Measurements from ENCODE around the gene ALDH1L1. TPM values are rescaled to one million over a fixed set of nuclear protein-coding genes. Genes with fewer than 3 reads are reported as not detected.
A peak's percentile ranks its signal among the peaks of the same experiment; 100 is the strongest.

Gene ALDH1L1
- total and polyA plus RNA-seq, 5 donors, result 7.5 to 16.3 (median 11.0) TPM

DNA sequence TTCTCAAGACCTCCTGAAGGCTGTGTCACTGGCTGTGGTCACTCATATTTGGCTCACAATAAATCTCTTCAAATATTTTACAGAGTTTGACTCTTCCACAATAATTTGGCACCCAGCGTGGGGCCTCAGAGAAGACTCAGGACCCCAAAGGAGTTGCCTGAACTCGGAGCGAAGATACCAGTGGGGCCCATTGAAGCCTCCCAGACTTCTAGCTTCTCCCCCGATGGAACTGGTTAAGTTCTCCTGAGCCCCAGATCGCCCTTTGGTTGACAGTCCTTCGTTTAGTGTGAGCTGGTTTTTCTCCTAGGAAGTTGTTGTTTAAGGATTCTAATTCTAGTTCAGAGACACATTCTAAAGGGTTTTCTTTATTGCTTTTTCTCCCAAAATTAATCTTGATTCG is 95.1 kb downstream of the ALDH1L1 start:
- no peak overlapping the region for H3K4me3 ChIP-seq (ENCODE audit: low read length)
- ATAC-seq (no peak), DNase-seq (no peak)
- no peaks in the 10 kb centered on the region for H3K27me3 ChIP-seq (ENCODE audit: control insufficient read depth, insufficient read depth)
- H3K27ac ChIP-seq (ENCODE audit: low read length), result no peak overlapping the region
- WGBS, result 95% methylated on average over 7 of the region's 7 CpGs
- intact Hi-C loops (cut with DNase I), result no loop called here
- no peaks in the 10 kb centered on the region for H3K9me3 ChIP-seq (ENCODE audit: control insufficient read depth, low read length)
- H3K4me1 ChIP-seq (ENCODE audit: control insufficient read depth, insufficient read depth, low read length), result no peaks in the 10 kb centered on the region

DNA sequence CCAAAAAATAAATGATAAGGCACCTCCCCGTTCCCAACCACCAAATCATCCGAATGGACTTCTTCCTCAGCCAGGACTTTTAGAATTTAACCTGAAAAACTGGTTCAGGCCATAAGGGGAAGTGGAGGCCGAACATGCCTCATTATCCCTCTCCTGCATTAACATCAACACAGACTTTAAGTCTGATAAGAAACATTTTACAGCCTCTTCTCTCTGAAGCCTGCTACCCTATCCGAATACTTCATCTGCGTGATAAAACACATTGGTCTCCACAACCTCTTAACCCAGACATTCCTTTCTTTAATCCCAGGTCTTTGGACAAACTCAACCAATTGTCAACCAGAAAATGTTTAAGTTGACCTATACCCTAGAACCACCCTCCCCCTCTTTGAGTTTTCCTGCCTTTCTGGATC is 95.6 kb downstream of the ALDH1L1 start:
- H3K4me1 ChIP-seq (ENCODE audit: control insufficient read depth, insufficient read depth, low read length), result no peaks in the 10 kb centered on the region
- peak overlapping the region; percentile 89 for H3K4me3 ChIP-seq (ENCODE audit: low read length)
- no peak for DNase-seq
- no peak for ATAC-seq
- intact Hi-C loops (cut with DNase I), result loop anchor here in 1 of 4 donors (5.0 kb wide), 1 partner anchor 92 kb away; no protein-coding TSS in a partner anchor
- H3K9me3 ChIP-seq (ENCODE audit: control insufficient read depth, low read length), result no peaks in the 10 kb centered on the region
- no peaks in the 10 kb centered on the region for H3K27me3 ChIP-seq (ENCODE audit: control insufficient read depth, insufficient read depth)
- WGBS, result 67% methylated on average over 5 of the region's 5 CpGs
- no peak overlapping the region for H3K27ac ChIP-seq (ENCODE audit: low read length)

DNA sequence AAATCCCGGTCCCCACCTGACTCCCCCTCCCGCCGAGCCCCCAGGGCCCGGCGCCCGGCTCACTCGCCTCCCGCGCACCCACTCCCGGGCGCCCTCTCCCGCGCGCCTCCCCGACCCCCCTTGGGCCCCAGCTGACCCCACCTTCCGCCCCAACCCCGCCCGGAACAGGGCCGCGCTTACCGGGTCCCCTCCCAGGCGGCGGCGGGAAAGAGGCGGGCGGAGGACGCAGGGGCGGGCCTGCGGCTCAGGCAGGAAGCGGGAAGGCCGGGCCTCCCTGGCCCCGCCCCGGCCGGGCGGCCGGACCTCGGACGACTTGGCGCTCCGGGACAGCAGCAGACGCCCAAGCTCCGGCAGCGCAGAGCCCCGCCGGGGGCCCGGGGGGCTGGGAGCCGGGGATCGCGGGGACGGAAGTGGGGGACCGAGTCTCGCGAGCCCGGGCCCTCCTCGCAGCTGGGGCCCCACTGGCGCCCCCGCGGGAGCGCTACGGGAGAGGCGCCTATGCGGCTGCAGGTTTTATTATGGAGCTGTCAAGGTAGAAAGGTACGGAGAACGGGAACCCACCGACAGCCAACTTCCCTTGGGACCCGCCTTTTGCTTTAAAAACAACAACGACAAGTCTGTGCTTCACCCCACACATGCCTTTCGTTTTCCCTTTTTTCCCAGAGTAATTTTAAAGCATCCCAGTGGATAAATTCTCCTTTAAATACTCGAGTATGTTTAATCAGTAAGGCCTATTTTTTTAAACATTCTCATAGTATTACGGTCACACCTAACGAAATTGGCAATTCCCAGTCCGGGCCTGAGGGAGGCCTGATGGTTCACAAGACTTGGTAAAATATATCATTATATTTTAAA is 96.2 kb downstream of the ALDH1L1 start, which contains the start of gene SLC41A3:
Gene SLC41A3, minus strand, starts transcription at position 212 of the 855 bp plus-strand sequence. CDS start 15,905 bp downstream, outside the sequence.
- WGBS, result under 1% methylated on average over 72 of the region's 72 CpGs
- Histone ChIP-seq H3K9me3 (ENCODE audit: control insufficient read depth, low read length) (no peaks in the 10 kb centered on the region), H3K4me1 (ENCODE audit: control insufficient read depth, insufficient read depth, low read length) (no peaks in the 10 kb centered on the region), H3K27ac (ENCODE audit: low read length) (peak within 1 kb of the TSS; percentile 38), H3K4me3 (ENCODE audit: low read length) (peak within 1 kb of the TSS; percentile 89), H3K27me3 (ENCODE audit: control insufficient read depth, insufficient read depth) (no peaks in the 10 kb centered on the region)
- DNase-seq (peak; percentile 93 to 97 (median 97)), ATAC-seq (peak; percentile 99)
- intact Hi-C loops (cut with DNase I), result loop anchor here in 1 of 4 donors (5.0 kb wide), 1 partner anchor 92 kb away; no protein-coding TSS in a partner anchor

DNA sequence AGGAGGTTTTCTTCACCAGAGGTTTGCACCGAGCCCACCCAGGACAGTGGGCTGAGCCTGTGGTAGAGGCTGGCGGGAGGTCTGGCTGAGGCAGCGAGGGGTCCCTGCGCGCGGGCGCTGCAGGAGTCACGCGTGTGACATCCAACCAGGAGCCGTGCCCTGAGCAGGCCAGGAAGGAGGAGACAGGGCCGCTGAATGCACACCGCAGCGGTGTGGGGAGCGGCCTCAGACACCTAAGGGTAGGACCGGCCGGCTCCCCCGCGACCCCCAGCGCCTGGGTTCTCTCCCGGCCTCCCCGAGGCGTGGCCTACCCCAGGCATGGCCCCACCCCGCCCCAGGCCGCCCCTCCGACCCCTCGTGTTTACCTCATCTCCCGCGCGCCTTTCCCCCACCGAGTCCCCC is 96.9 kb downstream of the ALDH1L1 start:
- Histone ChIP-seq H3K9me3 (ENCODE audit: control insufficient read depth, low read length) (no peaks in the 10 kb centered on the region), H3K4me3 (ENCODE audit: low read length) (peak overlapping the region; percentile 89), H3K27me3 (ENCODE audit: control insufficient read depth, insufficient read depth) (no peaks in the 10 kb centered on the region), H3K27ac (ENCODE audit: low read length) (peak overlapping the region; percentile 4), H3K4me1 (ENCODE audit: control insufficient read depth, insufficient read depth, low read length) (no peaks in the 10 kb centered on the region)
- WGBS, result under 1% methylated on average over 30 of the region's 30 CpGs
- DNase-seq, result peak in 2 of 3 donors; percentile 56 to 83
- peak; percentile 73 to 79 for ATAC-seq
- intact Hi-C loops (cut with DNase I), result loop anchor here in 1 of 4 donors (5.0 kb wide), 1 partner anchor 91 kb away; no protein-coding TSS in a partner anchor

DNA sequence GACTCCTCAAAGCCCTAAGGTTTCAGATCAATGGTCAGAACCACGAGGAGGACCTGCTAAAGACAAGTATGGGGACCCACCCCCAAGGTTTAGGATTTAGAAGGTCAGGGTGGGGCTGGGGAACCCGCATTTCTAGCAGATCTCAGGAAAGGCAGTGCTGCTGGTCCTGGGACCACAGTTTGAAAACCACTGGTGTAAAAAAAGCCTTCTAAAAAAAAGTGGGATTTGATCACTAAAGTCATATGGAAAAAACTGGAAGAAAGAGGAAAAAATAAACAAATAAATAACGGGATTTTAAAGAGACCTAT is 97.3 kb downstream of the ALDH1L1 start:
- intact Hi-C loops (cut with DNase I), result loop anchor here in 1 of 4 donors (5.0 kb wide), 1 partner anchor 91 kb away; no protein-coding TSS in a partner anchor
- WGBS, result 39% methylated on average over 3 of the region's 3 CpGs
- no peak for DNase-seq
- no peak overlapping the region for H3K27ac ChIP-seq (ENCODE audit: low read length)
- H3K9me3 ChIP-seq (ENCODE audit: control insufficient read depth, low read length), result no peaks in the 10 kb centered on the region
- peak overlapping the region; percentile 89 for H3K4me3 ChIP-seq (ENCODE audit: low read length)
- no peak for ATAC-seq
- no peaks in the 10 kb centered on the region for H3K27me3 ChIP-seq (ENCODE audit: control insufficient read depth, insufficient read depth)
- no peaks in the 10 kb centered on the region for H3K4me1 ChIP-seq (ENCODE audit: control insufficient read depth, insufficient read depth, low read length)

DNA sequence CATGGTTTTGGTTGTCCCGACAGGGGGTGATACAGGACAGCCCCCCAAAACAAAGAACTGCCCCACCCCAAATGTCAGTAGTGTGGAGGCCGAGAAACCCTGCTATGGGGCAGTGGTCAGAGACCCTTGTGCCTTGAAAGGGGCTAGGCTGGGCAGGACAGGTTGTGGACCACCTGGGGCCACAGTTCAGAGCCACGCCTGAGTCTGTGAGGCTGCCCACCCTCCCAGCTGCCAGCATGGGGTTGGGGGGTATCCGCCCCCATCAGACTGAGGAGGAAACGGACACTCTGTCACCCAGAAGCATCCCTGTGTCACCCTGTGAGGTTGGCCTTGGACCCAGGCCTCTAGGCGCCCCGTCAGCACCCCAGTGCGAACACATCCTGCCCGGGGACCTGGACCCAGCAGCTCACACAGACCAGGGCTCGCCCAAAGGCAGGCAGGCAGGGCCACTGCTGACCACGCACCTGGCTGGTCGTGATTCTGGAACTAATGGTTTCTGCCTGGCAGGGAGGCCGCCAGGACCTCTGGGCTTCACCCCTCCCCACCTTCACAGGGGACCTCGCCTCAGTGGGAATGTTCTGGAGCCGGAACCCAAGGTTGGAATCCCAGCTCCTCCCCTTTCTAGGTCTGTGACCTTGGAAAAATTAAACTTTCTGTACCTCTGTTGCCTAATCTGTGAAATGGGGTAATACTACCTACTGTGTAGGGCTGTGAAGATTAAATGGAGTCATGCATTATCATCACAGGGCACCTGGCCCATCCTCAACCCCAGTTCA is 97.8 kb downstream of the ALDH1L1 start:
- H3K27ac ChIP-seq (ENCODE audit: low read length), result no peak overlapping the region
- WGBS, result 94% methylated on average over 15 of the region's 15 CpGs
- H3K4me3 ChIP-seq (ENCODE audit: low read length), result no peak overlapping the region
- no peaks in the 10 kb centered on the region for H3K9me3 ChIP-seq (ENCODE audit: control insufficient read depth, low read length)
- intact Hi-C loops (cut with DNase I), result loop anchor here in 1 of 4 donors (5.0 kb wide), 1 partner anchor 90 kb away; no protein-coding TSS in a partner anchor
- H3K4me1 ChIP-seq (ENCODE audit: control insufficient read depth, insufficient read depth, low read length), result no peaks in the 10 kb centered on the region
- no peak for ATAC-seq
- peak in 1 of 3 donors; percentile 52 for DNase-seq
- H3K27me3 ChIP-seq (ENCODE audit: control insufficient read depth, insufficient read depth), result no peaks in the 10 kb centered on the region

DNA sequence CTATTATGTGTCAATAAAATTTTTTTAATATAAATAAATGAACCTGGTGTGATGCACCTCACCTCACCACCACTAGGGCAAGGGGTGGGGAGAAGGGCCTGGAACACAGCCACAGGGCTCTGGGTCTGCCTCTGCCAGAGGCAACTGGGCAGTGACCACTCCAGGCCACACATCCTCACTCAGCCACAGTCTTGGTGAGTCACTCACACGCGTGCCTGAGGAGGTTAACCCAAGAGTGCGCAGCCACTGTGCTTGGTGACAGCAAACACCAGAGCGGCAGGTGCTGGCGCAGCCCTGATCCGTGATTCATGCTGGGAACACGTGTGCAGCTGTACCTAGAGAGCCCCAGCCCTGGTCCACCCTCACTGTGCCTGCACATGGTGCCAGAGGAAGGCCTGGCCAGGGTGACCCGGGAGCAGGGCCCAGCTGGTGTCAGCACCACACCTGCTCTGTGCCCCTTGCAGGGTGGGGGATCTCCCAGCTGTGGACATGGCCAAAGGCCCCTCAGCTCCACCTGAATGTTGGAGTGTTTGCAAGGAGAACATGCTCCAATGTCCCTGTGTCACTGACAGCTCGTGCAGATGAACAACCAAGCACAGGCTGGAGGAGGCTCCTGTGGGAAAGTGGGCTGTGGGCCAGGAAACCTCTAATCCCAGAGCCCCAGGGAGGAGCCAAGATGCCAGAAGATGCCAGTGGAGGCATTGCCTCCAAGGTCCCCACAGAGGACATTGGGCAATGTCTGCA is 98.6 kb downstream of the ALDH1L1 start:
- Histone ChIP-seq H3K27me3 (ENCODE audit: control insufficient read depth, insufficient read depth) (no peaks in the 10 kb centered on the region), H3K4me1 (ENCODE audit: control insufficient read depth, insufficient read depth, low read length) (no peaks in the 10 kb centered on the region), H3K4me3 (ENCODE audit: low read length) (no peak overlapping the region), H3K9me3 (ENCODE audit: control insufficient read depth, low read length) (no peaks in the 10 kb centered on the region), H3K27ac (ENCODE audit: low read length) (no peak overlapping the region)
- intact Hi-C loops (cut with DNase I), result loop anchor here in 1 of 4 donors (5.0 kb wide), 1 partner anchor 89 kb away; no protein-coding TSS in a partner anchor
- ATAC-seq, result no peak
- 80% methylated on average over 9 of the region's 9 CpGs for WGBS
- peak in 2 of 3 donors; percentile 55 to 66 for DNase-seq

DNA sequence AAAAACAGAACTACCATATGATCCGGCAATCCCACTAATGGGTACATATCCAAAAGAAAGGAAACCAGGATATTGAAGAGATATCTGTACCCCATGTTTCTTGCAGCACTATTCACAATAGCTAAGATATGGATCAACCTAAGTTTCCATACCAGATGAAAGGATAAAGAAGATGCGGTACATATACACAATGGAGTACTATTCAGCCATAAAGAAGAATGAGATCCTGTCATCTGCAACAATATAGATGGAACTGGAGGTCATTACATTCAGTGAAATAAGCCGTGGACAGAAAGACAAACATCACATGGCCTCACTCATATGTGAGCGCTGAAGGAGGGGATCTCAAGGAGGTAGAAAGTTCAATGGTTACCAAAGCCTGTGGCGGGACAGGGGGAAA is 99.4 kb downstream of the ALDH1L1 start:
- no peak for ATAC-seq
- 98% methylated on average over 5 of the region's 5 CpGs for WGBS
- H3K27me3 ChIP-seq (ENCODE audit: control insufficient read depth, insufficient read depth), result no peaks in the 10 kb centered on the region
- no peaks in the 10 kb centered on the region for H3K4me1 ChIP-seq (ENCODE audit: control insufficient read depth, insufficient read depth, low read length)
- no peak for DNase-seq
- no peaks in the 10 kb centered on the region for H3K9me3 ChIP-seq (ENCODE audit: control insufficient read depth, low read length)
- H3K27ac ChIP-seq (ENCODE audit: low read length), result no peak overlapping the region
- no peak overlapping the region for H3K4me3 ChIP-seq (ENCODE audit: low read length)
- intact Hi-C loops (cut with DNase I), result loop anchor here in 1 of 4 donors (5.0 kb wide), 1 partner anchor 89 kb away; no protein-coding TSS in a partner anchor

DNA sequence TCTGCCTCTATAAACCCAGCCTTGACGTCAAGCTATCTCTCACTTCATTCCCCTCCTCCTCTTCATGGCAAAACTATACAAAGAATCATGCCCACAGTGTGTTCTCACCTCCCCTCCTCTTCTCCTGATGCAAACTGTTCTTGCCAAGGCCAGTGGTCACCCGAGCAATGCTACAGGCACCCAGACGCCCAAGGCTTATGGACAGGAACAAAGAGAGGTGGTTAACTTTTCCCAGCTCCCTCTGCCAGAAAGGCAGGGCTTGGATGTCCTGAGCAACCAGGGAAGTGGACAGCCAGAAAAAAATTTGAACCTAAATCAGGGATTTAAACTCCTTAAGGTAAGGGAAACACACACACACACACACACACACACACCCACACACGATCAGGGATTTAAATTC is 101.5 kb downstream of the ALDH1L1 start:
- ATAC-seq (no peak), DNase-seq (no peak)
- no peak overlapping the region for H3K4me3 ChIP-seq (ENCODE audit: low read length)
- H3K27ac ChIP-seq (ENCODE audit: low read length), result no peak overlapping the region
- intact Hi-C loops (cut with DNase I), result no loop called here
- WGBS, result 74% methylated on average over 4 of the region's 4 CpGs
- H3K27me3 ChIP-seq (ENCODE audit: control insufficient read depth, insufficient read depth), result no peaks in the 10 kb centered on the region
- H3K4me1 ChIP-seq (ENCODE audit: control insufficient read depth, insufficient read depth, low read length), result no peaks in the 10 kb centered on the region
- no peaks in the 10 kb centered on the region for H3K9me3 ChIP-seq (ENCODE audit: control insufficient read depth, low read length)

DNA sequence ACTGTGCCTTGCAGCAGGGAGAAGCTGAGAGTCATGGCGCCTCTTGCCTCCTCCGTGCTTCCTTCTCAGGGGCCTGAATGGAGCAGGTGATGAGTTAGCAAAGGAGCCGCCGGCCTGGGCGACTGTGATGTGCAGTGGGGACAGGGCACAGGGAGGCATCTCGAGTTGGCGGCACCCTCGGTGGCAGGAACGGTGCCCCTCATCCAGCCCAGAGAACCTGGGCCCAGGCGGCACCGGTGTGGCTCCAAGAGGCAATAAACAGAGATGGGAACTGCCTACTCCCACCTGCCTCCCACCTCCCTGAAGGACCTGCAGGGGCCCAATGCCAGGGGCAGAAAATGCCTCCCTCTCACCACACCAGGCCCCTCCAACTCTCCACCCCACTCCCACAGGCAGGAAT is 102.6 kb downstream of the ALDH1L1 start:
- no peak overlapping the region for H3K4me3 ChIP-seq (ENCODE audit: low read length)
- no peak overlapping the region for H3K27ac ChIP-seq (ENCODE audit: low read length)
- peak in 1 of 3 donors; percentile 46 for DNase-seq
- ATAC-seq, result no peak
- intact Hi-C loops (cut with DNase I), result no loop called here
- no peaks in the 10 kb centered on the region for H3K4me1 ChIP-seq (ENCODE audit: control insufficient read depth, insufficient read depth, low read length)
- H3K9me3 ChIP-seq (ENCODE audit: control insufficient read depth, low read length), result no peaks in the 10 kb centered on the region
- no peaks in the 10 kb centered on the region for H3K27me3 ChIP-seq (ENCODE audit: control insufficient read depth, insufficient read depth)
- WGBS, result 95% methylated on average over 11 of the region's 11 CpGs
